22Rv1 (cell line): ENCODE measurements around the gene HPCA.

Experiments
- ZFX ChIP-seq: fragments of 450-650 bp; IDR thresholded peaks from 2 replicates; pipeline ENCODE4 v1.6.1; 2017; ENCODE audit warnings: antibody characterized with exemption, borderline replicate concordance
- TF ChIP-seq, protein P1 (sequence below): fragments of 450-650 bp; IDR thresholded peaks from 2 replicates; pipeline ENCODE4 v1.5.1; 2017; ENCODE audit warnings: mild to moderate bottlenecking

DNA sequence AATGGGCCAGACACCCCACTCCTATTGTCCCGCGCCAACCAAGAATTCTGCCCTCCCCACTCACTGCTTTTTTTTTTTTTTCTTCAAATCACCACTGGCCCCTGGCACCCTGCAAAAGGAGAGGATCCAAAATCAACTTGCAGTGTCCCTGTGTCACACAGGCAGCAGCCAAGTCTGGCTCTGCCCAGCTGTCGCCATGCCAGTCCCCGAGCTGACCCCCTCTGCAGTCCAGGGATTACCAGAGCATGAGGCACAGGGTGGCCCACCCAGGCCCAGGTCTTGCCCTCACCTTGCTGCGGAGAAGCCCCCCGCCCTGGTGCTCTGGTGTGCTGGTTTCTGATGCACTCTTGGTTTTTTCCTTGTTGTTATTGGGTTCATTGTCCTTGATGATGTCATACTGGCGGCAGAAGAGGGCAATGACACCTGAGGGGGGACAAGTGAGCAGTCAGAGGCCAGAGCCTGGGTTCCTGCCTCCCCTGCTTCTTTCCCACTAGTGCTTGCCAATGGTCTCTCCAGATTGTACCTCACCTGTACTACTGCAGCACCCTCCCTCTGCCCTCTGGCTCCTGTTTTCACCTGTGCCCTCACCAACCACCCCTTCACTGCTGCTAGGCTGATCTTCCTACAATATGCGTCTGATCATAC, 21.8 kb upstream of the HPCA start:
- TF ChIP-seq, protein P1, sequence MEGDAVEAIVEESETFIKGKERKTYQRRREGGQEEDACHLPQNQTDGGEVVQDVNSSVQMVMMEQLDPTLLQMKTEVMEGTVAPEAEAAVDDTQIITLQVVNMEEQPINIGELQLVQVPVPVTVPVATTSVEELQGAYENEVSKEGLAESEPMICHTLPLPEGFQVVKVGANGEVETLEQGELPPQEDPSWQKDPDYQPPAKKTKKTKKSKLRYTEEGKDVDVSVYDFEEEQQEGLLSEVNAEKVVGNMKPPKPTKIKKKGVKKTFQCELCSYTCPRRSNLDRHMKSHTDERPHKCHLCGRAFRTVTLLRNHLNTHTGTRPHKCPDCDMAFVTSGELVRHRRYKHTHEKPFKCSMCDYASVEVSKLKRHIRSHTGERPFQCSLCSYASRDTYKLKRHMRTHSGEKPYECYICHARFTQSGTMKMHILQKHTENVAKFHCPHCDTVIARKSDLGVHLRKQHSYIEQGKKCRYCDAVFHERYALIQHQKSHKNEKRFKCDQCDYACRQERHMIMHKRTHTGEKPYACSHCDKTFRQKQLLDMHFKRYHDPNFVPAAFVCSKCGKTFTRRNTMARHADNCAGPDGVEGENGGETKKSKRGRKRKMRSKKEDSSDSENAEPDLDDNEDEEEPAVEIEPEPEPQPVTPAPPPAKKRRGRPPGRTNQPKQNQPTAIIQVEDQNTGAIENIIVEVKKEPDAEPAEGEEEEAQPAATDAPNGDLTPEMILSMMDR: no peak
- no peak for TF ChIP-seq ZFX
